ENCODE measurements around the gene MEGF6. TPM values are rescaled to one million over a fixed set of nuclear protein-coding genes. Genes with fewer than 3 reads are reported as not detected.

The MEGF6 gene
- total RNA-seq, 2 experiments from 2014 or later = 2.0 to 2.5 TPM

GRCh38 chr1:3494321-3495308 lies 116.7 kb downstream of the MEGF6 start:
- intact Hi-C loops (cut with micrococcal nuclease) = no loop called here
- Mint-ChIP-seq H3K36me3 (ENCODE audit: low read depth) (no peaks in the 10 kb centered on the region), H3K27ac (no peak overlapping the region), H3K4me3 (no peak overlapping the region), H3K9me3 (no peaks in the 10 kb centered on the region), H3K27me3 (no peaks in the 10 kb centered on the region), H3K4me1 (ENCODE audit: low read depth) (peaks cover 3% of the 10 kb centered on the region)
- no peak for DNase-seq
- CTCF ChIA-PET = interaction anchor here (1.1 kb wide), 1 partner anchor 124 kb away, joined by 4 read pairs; no protein-coding TSS in a partner anchor
- POLR2A ChIA-PET = no interaction called here
- ATAC-seq = no peak
- no peak for TF ChIP-seq CTCF (IDR thresholded peaks at IDR 0.05)

- DNase-seq (no peak), ATAC-seq (no peak)
- intact Hi-C loops (cut with micrococcal nuclease) = no loop called here
- H3K9me3 Mint-ChIP-seq = peaks cover 12% of the 10 kb centered on the region
- no peak overlapping the region for H3K27ac Mint-ChIP-seq
- POLR2A ChIA-PET = no interaction called here
- H3K4me1 Mint-ChIP-seq (ENCODE audit: low read depth) = peaks cover 3% of the 10 kb centered on the region
- H3K4me3 Mint-ChIP-seq = no peak overlapping the region
- CTCF ChIA-PET = interaction anchor here (1.2 to 1.6 kb wide), 2 partner anchors 39 to 126 kb away, joined by 6 to 7 read pairs; no protein-coding TSS in a partner anchor
- H3K27me3 Mint-ChIP-seq = no peaks in the 10 kb centered on the region
- H3K36me3 Mint-ChIP-seq (ENCODE audit: low read depth) = no peaks in the 10 kb centered on the region
- no peak for TF ChIP-seq CTCF (IDR thresholded peaks at IDR 0.05)
These were observed 118.6 kb downstream of the MEGF6 start for GRCh38 chr1:3492545-3493246.

GRCh38 chr1:3491291-3492246 lies 119.7 kb downstream of the MEGF6 start:
- TF ChIP-seq CTCF (IDR thresholded peaks at IDR 0.05) = peak; percentile 99
- Mint-ChIP-seq H3K4me1 (ENCODE audit: low read depth) (peaks cover 3% of the 10 kb centered on the region), H3K9me3 (peaks cover 15% of the 10 kb centered on the region), H3K4me3 (peak overlapping the region; percentile 43), H3K27ac (no peak overlapping the region), H3K36me3 (ENCODE audit: low read depth) (no peaks in the 10 kb centered on the region), H3K27me3 (no peaks in the 10 kb centered on the region)
- ChIA-PET POLR2A (no interaction called here), CTCF (interaction anchor here (0.6 to 4.7 kb wide), 33 partner anchors 9 to 223 kb away, joined by 3 to 34 read pairs (median 3); partner anchors contain the start of gene WRAP73)
- peak; percentile 91 for DNase-seq
- ATAC-seq = peak; percentile 98
- intact Hi-C loops (cut with micrococcal nuclease) = loop anchor here (2.0 kb wide), 1 partner anchor 129 kb away; no protein-coding TSS in a partner anchor

- Mint-ChIP-seq H3K27ac (no peak overlapping the region), H3K4me3 (no peak overlapping the region), H3K36me3 (ENCODE audit: low read depth) (no peaks in the 10 kb centered on the region), H3K27me3 (no peaks in the 10 kb centered on the region), H3K4me1 (ENCODE audit: low read depth) (peaks cover 3% of the 10 kb centered on the region), H3K9me3 (peaks cover 15% of the 10 kb centered on the region)
- no peak for TF ChIP-seq CTCF (IDR thresholded peaks at IDR 0.05)
- no peak for DNase-seq
- ATAC-seq = no peak
- CTCF ChIA-PET = interaction anchor here (0.7 to 4.7 kb wide), 20 partner anchors 8 to 224 kb away, joined by 3 to 34 read pairs (median 4); no protein-coding TSS in a partner anchor
- intact Hi-C loops (cut with micrococcal nuclease) = loop anchor here (2.0 kb wide), 1 partner anchor 131 kb away; no protein-coding TSS in a partner anchor
- POLR2A ChIA-PET = no interaction called here
These were observed 121.1 kb downstream of the MEGF6 start for GRCh38 chr1:3490046-3490745.

Data from activated CD8-positive, alpha-beta T cell treated with anti-CD3 and anti-CD28 coated beads for 36 hours (primary cell).